Ishikawa (cell line): ENCODE results near the gene NR1D1.

Experiments
- CEBPB ChIP-seq: IDR thresholded peaks from 2 replicates; pipeline ENCODE4 v1.6.1; 2012
- CREB1 ChIP-seq: IDR thresholded peaks from 2 replicates; pipeline ENCODE4 v1.6.1; 2012; ENCODE audit warnings: low read depth
- EGR1 ChIP-seq: IDR thresholded peaks from 2 replicates; pipeline ENCODE4 v1.6.1; 2012
- EP300 ChIP-seq: IDR thresholded peaks from 2 replicates; pipeline ENCODE4 v1.6.1; 2012; ENCODE audit warnings: borderline replicate concordance
- FOXM1 ChIP-seq: IDR thresholded peaks from 2 replicates; pipeline ENCODE4 v1.6.1; 2012; ENCODE audit warnings: low read depth, borderline replicate concordance
- NFIC ChIP-seq: IDR thresholded peaks from 2 replicates; pipeline ENCODE4 v1.6.1; 2012
- RAD21 ChIP-seq: IDR thresholded peaks from 2 replicates; pipeline ENCODE4 v1.6.1; 2012; ENCODE audit warnings: low read depth
- TAF1 ChIP-seq: IDR thresholded peaks from 2 replicates; pipeline ENCODE4 v1.6.1; 2012; ENCODE audit warnings: low read depth, mild to moderate bottlenecking
- TCF12 ChIP-seq: IDR thresholded peaks from 2 replicates; pipeline ENCODE4 v1.6.1; 2012; ENCODE audit warnings: low read depth
- TEAD4 ChIP-seq: IDR thresholded peaks from 2 replicates; pipeline ENCODE4 v1.6.1; 2012
- YY1 ChIP-seq: IDR thresholded peaks from 2 replicates; pipeline ENCODE4 v1.6.1; 2012; ENCODE audit warnings: low read depth
- ZBTB7A ChIP-seq: IDR thresholded peaks from 2 replicates; pipeline ENCODE4 v1.6.1; 2012; ENCODE audit warnings: low read depth
- TF ChIP-seq, protein P1 (sequence below): IDR thresholded peaks from 2 replicates; pipeline ENCODE4 v1.6.1; 2012
- TF ChIP-seq, protein P2 (sequence below): IDR thresholded peaks from 2 replicates; pipeline ENCODE4 v1.6.1; 2012
- TF ChIP-seq, protein P3 (sequence below): IDR thresholded peaks from 2 replicates; pipeline ENCODE4 v1.6.1; 2012; ENCODE audit warnings: low read depth, mild to moderate bottlenecking

NR1D1 gene

DNA sequence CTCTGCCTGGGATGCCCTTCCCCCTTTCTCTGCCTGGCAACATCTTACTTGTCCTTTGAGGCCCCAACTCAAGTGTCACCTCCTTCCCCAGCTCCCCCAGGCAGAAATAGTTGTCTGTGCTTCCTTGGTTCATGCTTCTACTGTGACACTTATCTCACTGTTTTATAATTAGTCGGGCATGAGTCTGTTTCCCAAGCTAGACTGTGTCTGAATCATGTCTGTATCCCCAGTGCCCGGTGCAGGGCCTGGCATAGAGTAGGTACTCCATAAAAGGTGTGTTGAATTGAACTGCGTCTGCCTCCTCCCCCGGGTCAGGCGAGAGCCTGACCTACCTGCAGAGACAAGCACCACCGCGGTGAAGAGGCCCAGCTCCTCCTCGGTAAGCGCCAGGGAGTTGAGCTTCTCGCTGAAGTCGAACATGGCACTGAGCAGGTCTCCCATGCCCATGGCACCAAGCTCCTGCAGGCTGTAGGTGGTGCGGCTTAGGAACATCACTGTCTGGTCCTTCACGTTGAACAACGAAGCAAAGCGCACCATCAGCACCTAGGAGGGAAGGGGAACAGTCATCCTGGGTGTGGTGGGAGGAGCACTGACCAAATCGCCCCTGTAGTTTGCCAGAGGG lies 6.7 kb downstream of the NR1D1 start:
- TF ChIP-seq TAF1 = no peak
- TF ChIP-seq CREB1 = no peak
- TF ChIP-seq, protein P1, sequence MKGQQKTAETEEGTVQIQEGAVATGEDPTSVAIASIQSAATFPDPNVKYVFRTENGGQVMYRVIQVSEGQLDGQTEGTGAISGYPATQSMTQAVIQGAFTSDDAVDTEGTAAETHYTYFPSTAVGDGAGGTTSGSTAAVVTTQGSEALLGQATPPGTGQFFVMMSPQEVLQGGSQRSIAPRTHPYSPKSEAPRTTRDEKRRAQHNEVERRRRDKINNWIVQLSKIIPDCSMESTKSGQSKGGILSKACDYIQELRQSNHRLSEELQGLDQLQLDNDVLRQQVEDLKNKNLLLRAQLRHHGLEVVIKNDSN = no peak
- TF ChIP-seq TEAD4 = no peak
- no peak for TF ChIP-seq TCF12
- TF ChIP-seq CEBPB = no peak
- no peak for TF ChIP-seq EGR1
- no peak for TF ChIP-seq YY1
- TF ChIP-seq, protein P2, sequence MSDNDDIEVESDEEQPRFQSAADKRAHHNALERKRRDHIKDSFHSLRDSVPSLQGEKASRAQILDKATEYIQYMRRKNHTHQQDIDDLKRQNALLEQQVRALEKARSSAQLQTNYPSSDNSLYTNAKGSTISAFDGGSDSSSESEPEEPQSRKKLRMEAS = no peak

DNA sequence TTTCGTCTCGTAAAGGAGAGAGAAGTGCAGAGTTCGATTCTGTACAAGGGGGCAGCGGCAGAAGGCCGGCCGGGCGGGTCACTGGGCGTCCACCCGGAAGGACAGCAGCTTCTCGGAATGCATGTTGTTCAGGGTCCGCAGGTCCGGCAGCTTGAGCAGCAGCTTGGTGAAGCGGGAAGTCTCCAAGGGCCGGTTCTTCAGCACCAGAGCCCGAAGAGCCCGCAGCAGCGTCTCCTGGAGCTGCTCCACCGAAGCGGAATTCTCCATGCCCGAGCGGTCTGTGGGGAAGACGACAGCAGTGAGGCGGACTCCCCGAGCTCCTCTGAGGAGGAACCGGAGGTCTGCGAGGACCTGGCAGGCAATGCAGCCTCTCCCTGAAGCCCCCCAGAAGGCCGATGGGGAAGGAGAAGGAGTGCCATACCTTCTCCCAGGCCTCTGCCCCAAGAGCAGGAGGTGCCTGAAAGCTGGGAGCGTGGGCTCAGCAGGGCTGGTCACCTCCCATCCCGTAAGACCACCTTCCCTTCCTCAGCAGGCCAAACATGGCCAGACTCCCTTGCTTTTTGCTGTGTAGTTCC lies 7.3 kb downstream of the NR1D1 start:
- no peak for TF ChIP-seq TCF12
- TF ChIP-seq, protein P3, sequence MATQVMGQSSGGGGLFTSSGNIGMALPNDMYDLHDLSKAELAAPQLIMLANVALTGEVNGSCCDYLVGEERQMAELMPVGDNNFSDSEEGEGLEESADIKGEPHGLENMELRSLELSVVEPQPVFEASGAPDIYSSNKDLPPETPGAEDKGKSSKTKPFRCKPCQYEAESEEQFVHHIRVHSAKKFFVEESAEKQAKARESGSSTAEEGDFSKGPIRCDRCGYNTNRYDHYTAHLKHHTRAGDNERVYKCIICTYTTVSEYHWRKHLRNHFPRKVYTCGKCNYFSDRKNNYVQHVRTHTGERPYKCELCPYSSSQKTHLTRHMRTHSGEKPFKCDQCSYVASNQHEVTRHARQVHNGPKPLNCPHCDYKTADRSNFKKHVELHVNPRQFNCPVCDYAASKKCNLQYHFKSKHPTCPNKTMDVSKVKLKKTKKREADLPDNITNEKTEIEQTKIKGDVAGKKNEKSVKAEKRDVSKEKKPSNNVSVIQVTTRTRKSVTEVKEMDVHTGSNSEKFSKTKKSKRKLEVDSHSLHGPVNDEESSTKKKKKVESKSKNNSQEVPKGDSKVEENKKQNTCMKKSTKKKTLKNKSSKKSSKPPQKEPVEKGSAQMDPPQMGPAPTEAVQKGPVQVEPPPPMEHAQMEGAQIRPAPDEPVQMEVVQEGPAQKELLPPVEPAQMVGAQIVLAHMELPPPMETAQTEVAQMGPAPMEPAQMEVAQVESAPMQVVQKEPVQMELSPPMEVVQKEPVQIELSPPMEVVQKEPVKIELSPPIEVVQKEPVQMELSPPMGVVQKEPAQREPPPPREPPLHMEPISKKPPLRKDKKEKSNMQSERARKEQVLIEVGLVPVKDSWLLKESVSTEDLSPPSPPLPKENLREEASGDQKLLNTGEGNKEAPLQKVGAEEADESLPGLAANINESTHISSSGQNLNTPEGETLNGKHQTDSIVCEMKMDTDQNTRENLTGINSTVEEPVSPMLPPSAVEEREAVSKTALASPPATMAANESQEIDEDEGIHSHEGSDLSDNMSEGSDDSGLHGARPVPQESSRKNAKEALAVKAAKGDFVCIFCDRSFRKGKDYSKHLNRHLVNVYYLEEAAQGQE = no peak
- no peak for TF ChIP-seq NFIC

DNA sequence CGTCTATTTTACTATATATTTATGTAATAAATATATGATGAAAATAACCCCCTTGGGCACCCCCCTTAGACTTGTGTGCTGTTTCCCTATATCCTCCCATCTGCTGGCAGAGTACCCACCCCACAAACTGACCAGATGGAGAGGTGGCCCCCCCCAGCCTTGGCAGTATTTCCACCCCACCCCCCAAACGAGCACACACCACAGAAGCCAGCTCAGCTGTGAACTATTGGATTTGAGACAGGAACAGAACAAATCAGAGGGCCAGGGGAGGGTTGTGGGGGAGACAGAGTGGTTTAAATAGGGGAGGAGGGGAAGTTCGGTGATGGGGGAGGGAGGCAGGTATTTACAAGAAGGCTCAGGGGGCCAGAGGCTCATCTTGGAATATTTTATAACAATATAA lies 7.8 kb downstream of the NR1D1 start:
- TF ChIP-seq EP300 = no peak
- no peak for TF ChIP-seq EGR1
- TF ChIP-seq RAD21 = no peak
- TF ChIP-seq NFIC = no peak
- TF ChIP-seq, protein P1 = no peak
- no peak for TF ChIP-seq TEAD4
- TF ChIP-seq YY1 = no peak
- TF ChIP-seq TAF1 = no peak
- no peak for TF ChIP-seq CREB1
- no peak for TF ChIP-seq FOXM1
- TF ChIP-seq, protein P3 = no peak
- no peak for TF ChIP-seq TCF12
- TF ChIP-seq ZBTB7A = no peak
- TF ChIP-seq, protein P2 = no peak
- no peak for TF ChIP-seq CEBPB

DNA sequence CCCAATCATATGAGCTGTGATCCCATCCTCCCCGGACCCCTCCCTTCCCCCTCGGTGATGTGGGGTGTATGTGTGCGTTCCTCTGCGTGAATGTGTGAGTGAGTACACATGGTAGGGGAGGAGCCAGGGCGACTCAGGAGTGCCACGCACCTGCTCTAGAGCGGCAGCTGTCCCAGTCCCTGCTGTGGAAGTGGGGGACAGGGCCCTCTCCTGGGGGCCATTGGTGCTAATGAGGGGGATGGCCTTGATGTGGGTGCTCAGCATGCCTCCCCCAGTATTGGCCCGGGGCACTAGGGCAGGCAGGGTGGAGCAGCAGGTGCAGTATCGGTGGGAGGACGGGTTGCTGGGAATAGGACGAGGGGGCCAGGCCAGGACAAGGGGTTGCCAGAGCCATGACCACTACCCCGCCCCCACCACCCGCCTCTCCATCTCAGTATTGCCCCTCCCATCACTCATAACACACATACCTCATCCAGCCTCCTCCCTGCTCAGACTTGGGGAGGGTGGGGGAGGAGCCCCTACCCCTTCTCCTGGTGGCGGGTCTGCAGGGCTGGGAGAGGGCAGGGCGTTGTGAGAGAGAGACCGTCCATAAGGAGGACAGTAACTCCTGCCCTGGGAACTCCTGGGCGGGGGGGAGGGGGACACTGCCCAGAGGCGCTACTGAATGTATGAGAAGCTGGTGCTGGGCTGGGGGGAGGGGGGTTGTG lies 8.5 kb downstream of the NR1D1 start:
- no peak for TF ChIP-seq TEAD4
- TF ChIP-seq, protein P3 = no peak
- TF ChIP-seq YY1 = no peak
